Karpas-422 (cell line): ENCODE data around the gene OAS2. TPM values are rescaled to one million over a fixed set of nuclear protein-coding genes. Genes with fewer than 3 reads are reported as not detected.

Experiments used
- DNase-seq: peaks from one replicate; pipeline ENCODE4 v3.0.0-alpha.2; 2015
- H2AFZ ChIP-seq: fragments of 200-600 bp; sonication (generic); 2 replicates; pipeline ENCODE4 v1.6.1; 2014; ENCODE audit warnings: antibody characterized with exemption, low read length, mixed read lengths
- H3K27ac ChIP-seq: fragments of 200-600 bp; sonication (generic); 2 replicates; pipeline ENCODE4 v1.5.1; 2014; ENCODE audit warnings: mild to moderate bottlenecking, low read length, moderate library complexity
- H3K27me3 ChIP-seq: fragments of 200-600 bp; sonication (generic); 2 replicates; pipeline ENCODE4 v1.6.1; 2014; ENCODE audit warnings: low read length, mixed read lengths
- H3K36me3 ChIP-seq: fragments of 200-600 bp; sonication (generic); 2 replicates; pipeline ENCODE4 v1.6.1; 2014; ENCODE audit warnings: low read length, mixed read lengths; ENCODE audit not compliant: insufficient read depth
- H3K4me1 ChIP-seq: fragments of 200-600 bp; sonication (generic); 2 replicates; pipeline ENCODE4 v1.6.1; 2014; ENCODE audit warnings: mild to moderate bottlenecking, low read length, mixed read lengths
- H3K4me2 ChIP-seq: fragments of 200-600 bp; sonication (generic); 2 replicates; pipeline ENCODE4 v1.6.1; 2014; ENCODE audit warnings: low read length, low read depth, mild to moderate bottlenecking; ENCODE audit not compliant: poor library complexity, severe bottlenecking
- H3K4me3 ChIP-seq: fragments of 200-600 bp; sonication (generic); 2 replicates; pipeline ENCODE4 v1.5.1; 2014; ENCODE audit warnings: mild to moderate bottlenecking, antibody characterized with exemption, low read length, mixed read lengths
- H3K79me2 ChIP-seq: fragments of 200-600 bp; sonication (generic); 2 replicates; pipeline ENCODE4 v1.6.1; 2014; ENCODE audit warnings: mild to moderate bottlenecking, low read length, mixed read lengths
- H3K9ac ChIP-seq: fragments of 200-600 bp; sonication (generic); 2 replicates; pipeline ENCODE4 v1.6.0; 2014; ENCODE audit warnings: low read length
- H3K9me2 ChIP-seq: fragments of 200-600 bp; sonication (generic), shearing (Covaris generic); replicated peaks from 2 replicates; pipeline ENCODE4 v1.6.0; 2014; ENCODE audit warnings: mild to moderate bottlenecking, low read length, moderate library complexity; ENCODE audit not compliant: insufficient read depth
- H3K9me3 ChIP-seq: fragments of 300-700, 200-600 bp; sonication (generic); 2 replicates; pipeline ENCODE4 v1.6.1; 2014; ENCODE audit warnings: low read length, mixed read lengths
- H4K20me1 ChIP-seq: fragments of 200-600 bp; sonication (generic); 2 replicates; pipeline ENCODE4 v1.6.1; 2014; ENCODE audit warnings: mild to moderate bottlenecking, antibody characterized with exemption, low read length, low read depth; ENCODE audit not compliant: insufficient read depth
- total RNA-seq: library from RNA; depleted of rRNA; stranded (reverse); fragments of >200 nt; shearing (Covaris generic); gene quantifications from 2 replicates; pipeline ENCODE4 v1.2.3, GENCODE V29; 2014; ENCODE audit warnings: low replicate concordance

OAS2 gene
- total RNA-seq, 1 experiment from 2014 or later = 6.3 TPM

DNA sequence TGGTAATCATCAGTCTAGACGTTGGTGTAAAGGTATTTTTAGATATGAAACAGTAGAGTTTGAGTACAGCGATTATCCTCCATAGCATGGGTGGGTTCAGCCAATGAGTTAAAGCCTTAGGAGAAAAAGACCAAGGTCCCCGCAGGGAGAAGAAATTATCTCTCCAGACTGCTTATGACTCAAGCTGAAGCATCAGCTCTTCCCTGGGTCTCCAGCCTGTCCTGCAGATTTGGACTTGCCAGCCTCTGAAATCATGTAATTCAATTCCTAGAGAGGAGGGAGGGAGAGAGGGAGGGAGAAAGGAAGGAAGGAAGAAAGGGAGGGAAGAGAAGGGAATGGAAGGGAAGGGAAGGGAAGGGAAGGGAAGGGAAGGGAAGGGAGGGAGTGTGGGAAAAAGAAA lies 66.2 kb downstream of the OAS2 start:
- H3K27ac ChIP-seq = no peak overlapping the region
- no peak overlapping the region for H3K4me3 ChIP-seq
- no peak overlapping the region for H3K4me2 ChIP-seq
- no peak overlapping the region for H2AFZ ChIP-seq
- H3K27me3 ChIP-seq = no peaks in the 10 kb centered on the region
- no peaks in the 10 kb centered on the region for H3K9me3 ChIP-seq
- peaks cover 8% of the 10 kb centered on the region for H3K4me1 ChIP-seq
- H3K9ac ChIP-seq = no peak overlapping the region
- H4K20me1 ChIP-seq = no peaks in the 10 kb centered on the region
- no peaks in the 10 kb centered on the region for H3K9me2 ChIP-seq
- no peaks in the 10 kb centered on the region for H3K79me2 ChIP-seq
- no peak for DNase-seq
- no peaks in the 10 kb centered on the region for H3K36me3 ChIP-seq

DNA sequence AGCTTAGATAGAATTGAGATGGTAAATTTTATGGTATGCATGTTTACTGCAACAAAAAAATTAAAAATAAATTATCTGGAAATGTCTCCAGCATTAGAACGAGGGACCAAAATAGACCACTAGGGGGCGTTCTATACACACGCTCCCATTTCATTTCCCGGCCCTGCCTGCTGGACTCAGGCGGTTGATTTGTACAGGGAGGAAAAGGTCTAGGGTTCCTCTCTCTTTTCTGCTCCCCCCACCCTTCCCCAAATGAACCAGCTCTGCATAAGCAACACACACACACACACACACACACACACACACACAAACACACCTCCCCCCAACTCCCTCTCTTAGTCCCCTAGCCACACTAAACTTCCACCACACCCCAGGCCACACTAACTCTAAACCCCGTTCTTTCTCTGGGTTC lies 70.4 kb downstream of the OAS2 start:
- H3K9ac ChIP-seq = peak overlapping the region; percentile 67
- H3K79me2 ChIP-seq = no peaks in the 10 kb centered on the region
- peaks cover 49% of the 10 kb centered on the region for H3K4me1 ChIP-seq
- peak overlapping the region; percentile 93 for H3K27ac ChIP-seq
- H3K9me2 ChIP-seq = no peaks in the 10 kb centered on the region
- H3K4me3 ChIP-seq = peak overlapping the region; percentile 10; the same call in 1 of the 2 replicates
- H4K20me1 ChIP-seq = no peaks in the 10 kb centered on the region
- H3K4me2 ChIP-seq = peak overlapping the region; percentile 60
- no peaks in the 10 kb centered on the region for H3K9me3 ChIP-seq
- peak overlapping the region; percentile 70; the same call in 1 of the 2 replicates for H2AFZ ChIP-seq
- no peaks in the 10 kb centered on the region for H3K36me3 ChIP-seq
- no peaks in the 10 kb centered on the region for H3K27me3 ChIP-seq
- DNase-seq = peak; percentile 94

DNA sequence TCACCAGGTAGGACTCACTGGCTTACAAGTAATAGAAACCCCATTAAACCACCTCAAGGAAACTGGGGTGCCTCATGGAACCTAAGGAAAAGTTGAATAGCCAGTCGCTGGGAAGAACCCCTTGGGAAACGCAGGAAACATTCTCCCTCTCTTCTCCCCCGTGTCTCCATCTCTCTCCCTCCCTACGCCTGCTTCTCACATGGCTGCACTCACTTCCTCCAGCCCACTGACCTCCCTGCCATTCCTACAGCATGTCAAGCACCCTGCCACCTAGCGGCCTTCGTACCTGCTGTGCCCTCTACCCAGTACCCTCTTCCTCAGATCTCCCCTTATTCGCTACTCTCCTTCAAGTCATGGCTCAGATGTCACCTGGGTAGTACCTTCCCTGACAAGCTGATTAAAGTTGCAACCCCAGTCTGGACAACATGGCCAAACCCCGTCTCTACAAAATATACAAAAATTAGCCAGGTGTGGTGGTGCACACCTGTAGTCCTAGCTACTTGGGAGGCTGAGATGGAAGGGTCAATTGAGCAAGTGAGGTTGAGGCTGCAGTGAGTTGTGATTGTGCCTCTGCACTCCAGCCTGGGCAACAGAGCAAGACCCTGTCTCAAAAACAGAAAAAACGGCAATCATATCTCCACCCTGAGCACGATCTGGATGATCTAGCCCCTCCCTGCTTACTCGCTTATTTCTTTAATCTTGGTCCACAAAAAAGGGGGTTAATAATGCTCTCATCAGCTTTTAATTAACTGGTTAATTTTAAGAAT lies 71.8 kb downstream of the OAS2 start:
- Histone ChIP-seq H2AFZ (no peak overlapping the region), H3K9me3 (no peaks in the 10 kb centered on the region), H3K79me2 (peaks cover 8% of the 10 kb centered on the region; the same call in 1 of the 2 replicates), H3K4me1 (peaks cover 63% of the 10 kb centered on the region), H3K27me3 (no peaks in the 10 kb centered on the region), H3K4me3 (no peak overlapping the region), H3K36me3 (no peaks in the 10 kb centered on the region), H3K9ac (peak overlapping the region; percentile 67), H3K4me2 (peak overlapping the region; percentile 60), H4K20me1 (no peaks in the 10 kb centered on the region), H3K9me2 (no peaks in the 10 kb centered on the region), H3K27ac (peak overlapping the region; percentile 93)
- peak; percentile 88 for DNase-seq

DNA sequence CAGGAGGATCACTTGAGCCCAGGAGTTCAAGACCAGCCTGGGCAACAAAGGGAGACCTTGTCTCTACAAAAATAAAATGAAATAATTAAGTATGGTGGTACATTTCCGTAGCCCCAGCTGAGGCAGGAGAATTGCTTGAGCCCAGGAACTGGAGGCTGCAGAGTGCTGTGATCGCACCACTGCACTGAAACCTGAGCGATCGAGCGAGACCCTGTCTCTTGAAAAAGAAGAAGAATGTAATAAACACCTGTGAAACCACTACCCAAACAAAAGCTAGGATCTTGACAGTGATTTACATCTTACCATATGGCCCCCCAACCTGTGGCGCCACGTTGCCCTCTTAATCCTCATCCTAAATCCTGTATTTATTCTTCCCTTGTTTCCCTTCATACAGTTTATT lies 72.5 kb downstream of the OAS2 start:
- peaks cover 69% of the 10 kb centered on the region for H3K4me1 ChIP-seq
- no peaks in the 10 kb centered on the region for H4K20me1 ChIP-seq
- H3K9me3 ChIP-seq = no peaks in the 10 kb centered on the region
- peak; percentile 75 for DNase-seq
- H3K9ac ChIP-seq = peak overlapping the region; percentile 6; the same call in 1 of the 2 replicates
- no peaks in the 10 kb centered on the region for H3K9me2 ChIP-seq
- H3K27me3 ChIP-seq = no peaks in the 10 kb centered on the region
- peak overlapping the region; percentile 16 for H3K4me2 ChIP-seq
- no peak overlapping the region for H3K4me3 ChIP-seq
- H3K27ac ChIP-seq = peak overlapping the region; percentile 93
- H3K36me3 ChIP-seq = no peaks in the 10 kb centered on the region
- no peak overlapping the region for H2AFZ ChIP-seq
- H3K79me2 ChIP-seq = peaks cover 14% of the 10 kb centered on the region

- Histone ChIP-seq H3K79me2 (peaks cover 24% of the 10 kb centered on the region), H3K4me1 (peaks cover 75% of the 10 kb centered on the region), H3K36me3 (no peaks in the 10 kb centered on the region), H3K4me3 (no peak overlapping the region), H2AFZ (no peak overlapping the region), H3K9me2 (no peaks in the 10 kb centered on the region), H3K9ac (peak overlapping the region; percentile 58), H4K20me1 (no peaks in the 10 kb centered on the region), H3K27ac (peak overlapping the region; percentile 93), H3K9me3 (no peaks in the 10 kb centered on the region), H3K27me3 (no peaks in the 10 kb centered on the region), H3K4me2 (peak overlapping the region; percentile 47)
- no peak for DNase-seq
These were observed 73.4 kb downstream of the OAS2 start for GRCh38 chr12:113051759-113052158.

- peaks cover 29% of the 10 kb centered on the region for H3K79me2 ChIP-seq
- H2AFZ ChIP-seq = no peak overlapping the region
- H3K27me3 ChIP-seq = no peaks in the 10 kb centered on the region
- H3K4me3 ChIP-seq = peak overlapping the region; percentile 0; the same call in 1 of the 2 replicates
- peaks cover 75% of the 10 kb centered on the region for H3K4me1 ChIP-seq
- H4K20me1 ChIP-seq = no peaks in the 10 kb centered on the region
- no peaks in the 10 kb centered on the region for H3K9me2 ChIP-seq
- H3K9me3 ChIP-seq = no peaks in the 10 kb centered on the region
- peak overlapping the region; percentile 58 for H3K9ac ChIP-seq
- peak overlapping the region; percentile 93 for H3K27ac ChIP-seq
- peak; percentile 63 for DNase-seq
- H3K36me3 ChIP-seq = 0 out of 2 replicates have a peak, but pooled peaks cover under 1% of the 10 kb centered on the region
- H3K4me2 ChIP-seq = peak overlapping the region; percentile 47
These were observed 74.0 kb downstream of the OAS2 start for GRCh38 chr12:113052326-113052725.

GRCh38 chr12:113054948-113055486 lies 76.7 kb downstream of the OAS2 start:
- peaks cover 86% of the 10 kb centered on the region for H3K4me1 ChIP-seq
- no peaks in the 10 kb centered on the region for H3K9me2 ChIP-seq
- peaks cover 22% of the 10 kb centered on the region for H3K36me3 ChIP-seq
- H4K20me1 ChIP-seq = no peaks in the 10 kb centered on the region
- H3K9me3 ChIP-seq = no peaks in the 10 kb centered on the region
- no peak overlapping the region for H2AFZ ChIP-seq
- peak overlapping the region; percentile 86 for H3K4me2 ChIP-seq
- peaks cover 56% of the 10 kb centered on the region for H3K79me2 ChIP-seq
- H3K27me3 ChIP-seq = no peaks in the 10 kb centered on the region
- H3K9ac ChIP-seq = peak overlapping the region; percentile 89
- H3K27ac ChIP-seq = peak overlapping the region; percentile 99
- no peak for DNase-seq
- H3K4me3 ChIP-seq = peak overlapping the region; percentile 74

DNA sequence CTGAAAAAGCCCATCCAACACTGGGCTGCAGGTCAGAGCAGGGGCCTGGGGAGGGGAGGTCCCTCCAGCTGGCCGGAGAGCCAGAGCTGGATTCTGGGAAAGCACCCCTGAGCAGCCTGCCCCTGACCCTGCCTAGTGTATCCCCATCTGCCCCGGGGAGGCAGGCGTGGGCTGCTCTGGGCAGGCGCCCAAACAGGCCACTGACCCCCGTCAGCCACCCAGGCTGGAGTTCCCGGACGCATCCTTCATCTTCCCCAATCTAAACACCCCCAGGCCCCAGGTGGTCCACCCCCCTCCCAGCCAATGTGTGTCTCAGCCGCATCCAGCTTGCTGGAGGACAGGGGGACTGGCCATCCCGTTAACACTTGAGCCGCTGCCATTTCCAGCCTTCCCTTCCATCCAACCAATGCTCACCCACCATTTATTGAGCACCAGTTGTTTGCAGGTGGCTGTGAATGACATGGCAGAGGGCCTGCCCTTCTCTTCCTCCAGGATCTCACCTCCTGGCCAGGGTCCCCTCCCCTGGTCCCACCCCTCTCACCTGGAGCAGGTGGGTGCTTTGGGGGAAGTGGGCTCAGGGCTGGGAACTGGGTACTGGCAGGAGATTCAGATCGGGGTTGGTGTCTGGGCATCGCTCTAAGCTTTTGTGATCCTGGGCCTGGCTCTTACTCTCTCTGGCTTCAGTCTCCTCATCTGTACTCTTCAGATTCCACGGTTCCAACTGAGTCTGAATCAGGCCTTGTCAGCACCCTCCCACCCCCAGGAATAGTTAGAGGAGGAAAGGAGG lies 77.5 kb downstream of the OAS2 start:
- Histone ChIP-seq H4K20me1 (no peaks in the 10 kb centered on the region), H3K9me3 (no peaks in the 10 kb centered on the region), H3K27me3 (no peaks in the 10 kb centered on the region), H3K9me2 (no peaks in the 10 kb centered on the region), H3K4me2 (peak overlapping the region; percentile 86), H3K9ac (peak overlapping the region; percentile 89), H3K4me1 (peaks cover 86% of the 10 kb centered on the region), H3K4me3 (peak overlapping the region; percentile 74), H3K27ac (peak overlapping the region; percentile 99), H2AFZ (no peak overlapping the region), H3K79me2 (peaks cover 63% of the 10 kb centered on the region), H3K36me3 (peaks cover 30% of the 10 kb centered on the region)
- peak; percentile 56 for DNase-seq
